Muscle of back (tissue), 11 donors: ENCODE data around the gene CCNY. TPM values are rescaled to one million over a fixed set of nuclear protein-coding genes. Genes with fewer than 3 reads are reported as not detected.

Experiments
- DNase-seq, 3 donors: peaks; one replicate each; pipeline versions ENCODE4 v3.0.0 to v3.0.0-alpha.2; 2013
- polyA plus RNA-seq, 10 donors: library from polyadenylated mRNA; unstranded; fragments of 120-200 nt; gene quantifications; one replicate each; pipeline ENCODE4 v1.2.1, GENCODE V29; 2013; ENCODE audit not compliant: insufficient read length in 10 of 10

CCNY gene
- polyA plus RNA-seq, 10 donors = 79.1 to 108 (median 95.8) TPM

GRCh38 chr10:35379226-35380137, 43.2 kb downstream of the CCNY start:
- DNase-seq = peak; percentile 52 to 75 (median 73)

- no peak for DNase-seq
These were observed 45.8 kb downstream of the CCNY start for GRCh38 chr10:35382096-35382495.

GRCh38 chr10:35384265-35384868, 48.1 kb downstream of the CCNY start:
- no peak for DNase-seq

DNA sequence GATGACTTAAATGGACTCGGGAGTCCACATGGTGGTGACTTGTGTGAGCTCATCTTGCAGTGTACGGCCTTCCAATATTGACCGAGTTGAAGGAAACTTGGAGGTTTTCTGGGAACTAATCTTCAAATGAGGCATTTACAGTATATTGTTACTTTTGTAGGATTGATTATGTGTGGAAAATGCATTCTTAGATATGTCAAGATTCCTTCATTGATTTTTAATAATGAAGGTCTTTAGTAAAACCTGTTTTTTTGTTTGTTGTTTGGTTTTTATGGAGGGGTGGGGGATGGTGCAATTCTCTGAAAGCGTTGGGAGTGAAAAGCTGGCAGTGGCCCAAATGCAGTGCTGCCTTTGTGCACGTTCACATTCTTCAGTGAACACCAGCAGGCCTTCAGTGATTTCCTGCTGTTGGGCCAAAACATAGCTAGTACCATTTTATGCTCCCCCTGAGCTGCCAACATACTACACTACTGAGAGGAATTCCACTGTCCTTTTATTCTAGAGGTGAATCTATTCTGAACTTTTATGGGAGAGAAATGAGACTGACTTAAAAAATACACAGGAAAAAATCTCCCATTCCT, 50.4 kb downstream of the CCNY start:
- peak in 2 of 3 donors; percentile 38 to 46 for DNase-seq

GRCh38 chr10:35387768-35388167, 51.5 kb downstream of the CCNY start:
- peak in 1 of 3 donors; percentile 41 for DNase-seq

- no peak for DNase-seq
These were observed 51.9 kb downstream of the CCNY start for GRCh38 chr10:35388197-35388596.

DNA sequence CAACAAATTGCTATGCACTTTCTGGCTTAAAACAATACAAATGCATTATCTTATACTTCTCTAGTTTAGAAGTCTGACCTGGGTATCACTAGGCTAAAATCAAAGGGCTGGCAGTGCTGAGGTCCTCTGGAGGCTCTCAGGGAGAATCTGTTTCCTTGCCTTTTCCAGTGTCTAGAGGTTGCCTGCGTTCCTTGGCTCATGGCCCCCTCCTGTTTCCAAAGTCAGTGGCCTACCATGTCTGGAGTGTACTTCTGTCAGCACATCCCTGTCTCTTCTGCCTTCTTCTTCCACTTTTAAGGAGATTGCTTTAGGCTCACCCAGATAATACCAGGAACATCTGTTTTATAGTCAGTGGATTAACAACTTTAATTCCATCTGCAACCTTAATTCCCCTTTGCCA, 52.4 kb downstream of the CCNY start:
- no peak for DNase-seq

GRCh38 chr10:35390161-35390840, 54.0 kb downstream of the CCNY start:
- DNase-seq = no peak

DNA sequence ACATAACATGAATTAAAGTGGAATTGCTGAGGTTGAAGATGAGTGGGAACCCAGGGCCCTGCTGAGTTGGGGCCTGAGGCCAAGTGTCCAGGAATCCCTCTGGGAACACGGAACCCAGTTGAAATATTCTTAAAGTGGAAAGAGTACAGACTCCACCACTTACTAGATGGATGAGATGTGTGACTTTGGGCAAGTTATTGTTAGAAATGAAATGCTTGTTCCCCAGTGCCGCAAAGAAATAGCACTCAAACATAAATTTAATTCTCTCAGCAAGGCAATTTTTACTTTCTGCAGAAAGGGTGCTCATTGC, 54.5 kb downstream of the CCNY start:
- no peak for DNase-seq

DNA sequence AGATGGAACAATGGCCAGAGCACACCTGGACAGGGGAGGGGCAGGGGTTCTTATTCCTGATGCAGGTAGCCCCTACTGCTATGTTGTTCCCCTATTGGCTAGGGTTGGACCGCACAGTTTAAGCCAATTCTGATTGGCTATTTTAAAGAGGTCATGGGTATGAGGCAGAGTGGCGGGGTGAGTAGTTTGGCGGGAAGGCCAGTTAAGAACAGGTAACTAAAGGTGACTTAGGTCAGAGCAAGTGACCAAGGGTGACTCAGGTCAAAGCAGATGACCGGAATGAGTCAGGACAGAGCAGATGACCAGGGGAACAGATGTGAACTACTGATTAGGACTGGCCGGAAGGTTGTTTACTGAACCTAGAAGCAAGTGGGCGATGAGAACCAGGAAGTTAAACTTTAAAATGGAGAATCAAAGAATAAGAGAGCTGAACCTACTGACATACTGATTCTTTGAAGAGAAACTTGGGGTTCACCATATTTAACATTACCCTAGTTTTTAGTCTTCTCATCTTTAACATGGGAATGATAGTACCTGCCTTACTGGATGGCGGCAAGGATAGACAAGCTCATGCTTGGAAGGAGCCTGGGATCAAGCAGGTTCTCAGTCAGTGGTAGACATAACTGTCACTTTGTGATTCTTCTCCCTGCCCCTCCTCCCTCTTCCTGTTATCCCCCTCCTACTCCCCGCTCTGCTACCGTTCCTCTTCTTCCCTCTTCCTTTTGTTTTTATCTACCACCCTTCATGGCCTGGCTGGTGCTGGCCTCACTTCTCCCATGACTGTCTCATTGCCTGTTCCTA, 55.0 kb downstream of the CCNY start:
- DNase-seq = no peak

DNA sequence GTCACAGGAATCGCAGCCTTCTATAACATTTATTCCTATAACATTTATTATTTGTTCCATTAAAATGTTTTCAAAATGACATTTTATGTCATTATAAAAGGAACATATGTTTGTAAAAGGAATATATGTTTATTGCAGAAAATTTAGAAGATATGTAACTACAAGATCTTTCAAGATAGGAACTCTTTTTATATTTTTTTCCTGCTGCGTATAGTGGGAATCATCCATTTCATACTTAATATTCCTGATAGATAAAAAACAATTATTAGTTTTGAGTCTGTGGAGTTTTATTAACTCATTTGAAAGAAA, 55.6 kb downstream of the CCNY start:
- no peak for DNase-seq

DNA sequence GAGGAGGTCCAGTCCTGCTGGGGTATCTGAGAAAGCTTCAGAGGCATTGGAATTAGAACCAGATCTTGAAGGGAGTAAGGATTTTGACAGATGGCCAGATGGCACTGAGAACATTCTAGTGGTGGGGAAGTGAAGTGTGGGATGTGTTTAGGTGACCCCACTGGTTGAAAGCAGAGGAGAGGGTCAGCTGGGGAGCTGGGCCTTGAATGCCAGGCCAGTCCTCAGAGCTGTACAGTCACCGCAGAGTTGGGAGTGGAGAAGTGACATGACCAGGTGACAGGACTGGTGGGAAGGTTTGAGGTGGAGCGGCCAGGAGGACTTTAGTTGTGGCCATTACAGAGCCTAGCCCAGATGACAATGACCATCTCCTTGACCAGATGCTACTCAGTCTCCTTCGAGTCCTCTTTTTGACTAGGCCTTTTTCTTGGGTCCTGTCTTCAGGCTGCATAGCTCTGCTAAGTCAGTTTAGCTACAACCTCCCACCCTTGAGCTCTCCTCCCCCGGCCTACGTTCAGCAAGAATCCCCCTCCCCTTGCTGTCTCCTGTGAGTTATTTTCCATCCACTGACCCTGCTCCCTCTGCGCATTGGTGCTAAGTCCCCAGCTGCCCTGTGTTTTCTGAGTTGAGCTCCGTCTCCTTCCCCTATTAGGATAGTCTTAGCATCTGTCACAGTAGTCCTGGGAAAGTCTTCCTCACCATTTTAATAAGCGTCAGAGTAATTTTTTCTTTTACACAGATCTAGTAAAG, 56.3 kb downstream of the CCNY start:
- no peak for DNase-seq

GRCh38 chr10:35394411-35394851, 58.1 kb downstream of the CCNY start:
- no peak for DNase-seq

- DNase-seq = no peak
These were observed 58.6 kb downstream of the CCNY start for GRCh38 chr10:35394934-35395333.

GRCh38 chr10:35396560-35397434, 60.5 kb downstream of the CCNY start:
- no peak for DNase-seq

DNA sequence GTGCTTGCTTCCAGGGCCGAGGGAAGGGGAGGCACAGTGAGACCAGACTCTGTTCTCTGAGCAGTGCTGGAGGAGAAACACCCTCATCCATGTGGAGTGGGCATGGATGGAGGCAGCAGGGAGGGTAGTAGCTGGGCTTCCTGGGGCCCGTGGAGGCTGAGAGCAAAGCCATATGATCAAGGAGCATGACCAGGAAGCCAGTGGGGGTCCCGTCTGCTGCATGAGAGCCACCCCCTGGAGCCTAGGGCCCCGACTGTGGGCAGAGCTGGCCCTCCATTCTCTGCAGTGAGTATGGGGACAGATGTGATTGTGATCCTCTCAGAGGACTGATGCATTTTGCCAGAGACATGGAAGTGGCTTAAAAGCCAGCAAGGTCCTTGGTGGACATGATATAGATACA, 61.6 kb downstream of the CCNY start:
- no peak for DNase-seq

- peak in 2 of 3 donors; percentile 23 to 48 for DNase-seq
These were observed 62.0 kb downstream of the CCNY start for GRCh38 chr10:35398355-35398754.

- peak in 1 of 3 donors; percentile 30 for DNase-seq
These were observed 62.6 kb downstream of the CCNY start for GRCh38 chr10:35398908-35399307.

- DNase-seq = no peak
These were observed 63.2 kb downstream of the CCNY start for GRCh38 chr10:35399414-35400009.
